ENCODE results near the gene AUTS2. TPM values are rescaled to one million over a fixed set of nuclear protein-coding genes. Genes with fewer than 3 reads are reported as not detected.

The AUTS2 gene
- total RNA-seq, 4 donors from 2014 or later, result 29.8 to 114 (median 59.4) TPM

GRCh38 chr7:69764147-69764546, 165.9 kb downstream of the AUTS2 start:
- WGBS, 2 donors (ENCODE audit: low coverage in 1 of 2), result 81 to 85% methylated on average over 4 of the region's 4 CpGs

GRCh38 chr7:69764681-69765080, 166.4 kb downstream of the AUTS2 start:
- intact Hi-C loops (cut with DNase I; ENCODE audit: low total_unique reads), result no loop called here
- in situ Hi-C loops (cut with MboI; ENCODE audit: low pct_ligation_motif_present in 1 of 4, low pct_unique_long_range_greater_than_20kb in 1 of 4, low sequenced_read_pairs in 3 of 4), result no loop called here
- Histone ChIP-seq H3K36me3 (no peaks in the 10 kb centered on the region), H3K4me3 (no peak overlapping the region), H3K27me3 (no peaks in the 10 kb centered on the region), H3K27ac (no peak overlapping the region), H3K9me3 (no peaks in the 10 kb centered on the region), H3K4me1 (no peaks in the 10 kb centered on the region)
- 71 to 89% methylated on average over 2 of the region's 2 CpGs for WGBS, 2 donors (ENCODE audit: low coverage in 1 of 2)
- TF ChIP-seq POLR2AphosphoS5 (IDR thresholded peaks at IDR 0.05), result no peak
- no peak for DNase-seq

More at GRCh38 chr7:69764147-69764546, 165.9 kb downstream of the AUTS2 start:
- Histone ChIP-seq H3K4me1 (no peaks in the 10 kb centered on the region), H3K27ac (no peak overlapping the region), H3K27me3 (no peaks in the 10 kb centered on the region), H3K9me3 (no peaks in the 10 kb centered on the region), H3K36me3 (no peaks in the 10 kb centered on the region), H3K4me3 (no peak overlapping the region)
- DNase-seq, result no peak
- TF ChIP-seq CTCF (IDR thresholded peaks at IDR 0.05), result no peak
- TF ChIP-seq POLR2A (IDR thresholded peaks at IDR 0.05), result no peak
- TF ChIP-seq EP300 (IDR thresholded peaks at IDR 0.05; ENCODE audit: low read depth), result no peak
- TF ChIP-seq POLR2AphosphoS5 (IDR thresholded peaks at IDR 0.05), result no peak
- in situ Hi-C loops (cut with MboI; ENCODE audit: low pct_ligation_motif_present in 1 of 4, low pct_unique_long_range_greater_than_20kb in 1 of 4, low sequenced_read_pairs in 3 of 4), result no loop called here
- intact Hi-C loops (cut with DNase I; ENCODE audit: low total_unique reads), result no loop called here

GRCh38 chr7:69765879-69766278, 167.6 kb downstream of the AUTS2 start:
- intact Hi-C loops (cut with DNase I; ENCODE audit: low total_unique reads) (no loop called here), in situ Hi-C loops (cut with MboI; ENCODE audit: low pct_ligation_motif_present in 1 of 4, low pct_unique_long_range_greater_than_20kb in 1 of 4, low sequenced_read_pairs in 3 of 4) (no loop called here)
- H3K9me3 ChIP-seq, result no peaks in the 10 kb centered on the region
- no peaks in the 10 kb centered on the region for H3K27me3 ChIP-seq
- H3K4me1 ChIP-seq, result no peaks in the 10 kb centered on the region
- DNase-seq, result no peak
- no peaks in the 10 kb centered on the region for H3K36me3 ChIP-seq
- no peak overlapping the region for H3K27ac ChIP-seq
- 54 to 62% methylated on average over 2 of the region's 2 CpGs for WGBS, 2 donors (ENCODE audit: low coverage in 1 of 2)
- TF ChIP-seq EP300 (IDR thresholded peaks at IDR 0.05; ENCODE audit: low read depth), result no peak
- TF ChIP-seq CTCF (IDR thresholded peaks at IDR 0.05), result no peak
- TF ChIP-seq POLR2AphosphoS5 (IDR thresholded peaks at IDR 0.05), result no peak
- no peak for TF ChIP-seq POLR2A (IDR thresholded peaks at IDR 0.05)
- no peak overlapping the region for H3K4me3 ChIP-seq

- no peak overlapping the region for H3K4me3 ChIP-seq
- no peaks in the 10 kb centered on the region for H3K36me3 ChIP-seq
- no peaks in the 10 kb centered on the region for H3K9me3 ChIP-seq
- H3K27me3 ChIP-seq, result no peaks in the 10 kb centered on the region
- TF ChIP-seq POLR2AphosphoS5 (IDR thresholded peaks at IDR 0.05) (no peak), EP300 (IDR thresholded peaks at IDR 0.05; ENCODE audit: low read depth) (no peak), CTCF (IDR thresholded peaks at IDR 0.05) (no peak)
- in situ Hi-C loops (cut with MboI; ENCODE audit: low pct_ligation_motif_present in 1 of 4, low pct_unique_long_range_greater_than_20kb in 1 of 4, low sequenced_read_pairs in 3 of 4) (no loop called here), intact Hi-C loops (cut with DNase I; ENCODE audit: low total_unique reads) (no loop called here)
- DNase-seq, result no peak
- H3K27ac ChIP-seq, result no peak overlapping the region
- peaks cover 0 to 7% (median 0%) of the 10 kb centered on the region in 4 donors for H3K4me1 ChIP-seq
- 64 to 74% methylated on average over 1 of the region's 1 CpG for WGBS, 2 donors (ENCODE audit: low coverage in 1 of 2)
Observed at GRCh38 chr7:69768986-69769595, 170.8 kb downstream of the AUTS2 start.

- no peaks in the 10 kb centered on the region for H3K27me3 ChIP-seq
- in situ Hi-C loops (cut with MboI; ENCODE audit: low pct_ligation_motif_present in 1 of 4, low pct_unique_long_range_greater_than_20kb in 1 of 4, low sequenced_read_pairs in 3 of 4) (no loop called here), intact Hi-C loops (cut with DNase I; ENCODE audit: low total_unique reads) (no loop called here)
- H3K27ac ChIP-seq, result no peak overlapping the region
- no peak for TF ChIP-seq POLR2AphosphoS5 (IDR thresholded peaks at IDR 0.05)
- TF ChIP-seq POLR2A (IDR thresholded peaks at IDR 0.05), result no peak
- TF ChIP-seq EP300 (IDR thresholded peaks at IDR 0.05; ENCODE audit: low read depth), result no peak
- TF ChIP-seq CTCF (IDR thresholded peaks at IDR 0.05), result no peak
- no peaks in the 10 kb centered on the region for H3K36me3 ChIP-seq
- no peak for DNase-seq
- H3K4me1 ChIP-seq, result peaks cover 0 to 7% (median 0%) of the 10 kb centered on the region in 4 donors
- H3K4me3 ChIP-seq, result no peak overlapping the region
- H3K9me3 ChIP-seq, result no peaks in the 10 kb centered on the region
- WGBS, 2 donors (ENCODE audit: low coverage in 1 of 2), result 83 to 100% methylated on average over 1 of the region's 1 CpG
Observed at GRCh38 chr7:69769826-69770225, 171.6 kb downstream of the AUTS2 start.
